ENCODE measurements around the gene SNX11.

GRCh38 chr17:48153691-48154358 lies 46.3 kb downstream of the SNX11 start:
- peak in 2 of 4 experiments; percentile 7 to 10 for TF ChIP-seq CTCF (IDR thresholded peaks at IDR 0.05)
- no peak for TF ChIP-seq POLR2A (IDR thresholded peaks at IDR 0.05)
